ENCODE data around the gene OOEP. TPM values are rescaled to one million over a fixed set of nuclear protein-coding genes. Genes with fewer than 3 reads are reported as not detected.

The OOEP gene
- total and polyA plus RNA-seq, 4 donors: 0.06 to 0.22 TPM; not detected in 2

DNA sequence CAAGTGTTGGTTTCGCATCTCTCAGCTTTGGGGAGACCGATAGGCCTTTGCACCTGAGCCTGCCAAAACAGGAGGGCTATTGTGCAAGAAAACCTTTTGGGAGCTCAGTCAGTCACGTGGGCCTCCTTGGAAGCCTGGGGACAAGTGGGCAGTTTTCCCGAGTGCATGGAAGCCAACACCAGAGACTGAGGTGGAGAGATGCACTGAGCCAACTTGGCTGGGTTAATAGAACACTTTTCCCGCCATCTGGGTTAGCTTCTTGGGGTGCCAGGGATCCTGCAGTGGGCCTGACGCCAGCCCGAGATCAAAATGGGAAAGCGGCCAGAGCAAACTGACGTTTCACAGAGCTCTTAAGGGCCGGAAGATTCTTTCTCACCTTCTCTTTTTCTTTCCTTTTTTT, 2.8 kb upstream of the OOEP start:
- H3K9ac ChIP-seq (ENCODE audit: low read depth in 1 of 2, low read length in 2 of 2): no peak overlapping the region
- no peaks in the 10 kb centered on the region for H3K4me1 ChIP-seq (ENCODE audit: control insufficient read depth in 4 of 4, insufficient read depth in 4 of 4, low read length in 3 of 4)
- WGBS: 84% methylated on average over 10 of the region's 10 CpGs
- TF ChIP-seq CTCF (IDR thresholded peaks at IDR 0.05; ENCODE audit: low read depth, low read length, missing input control) (no peak), HNF4A (conservative IDR thresholded peaks at IDR 0.05) (no peak), RXRA (IDR thresholded peaks at IDR 0.05) (no peak), RAD21 (IDR thresholded peaks at IDR 0.05) (no peak), TAF1 (conservative IDR thresholded peaks at IDR 0.05) (no peak), MAX (IDR thresholded peaks at IDR 0.05) (no peak), NR2F2 (IDR thresholded peaks at IDR 0.05) (no peak), SP1 (IDR thresholded peaks at IDR 0.05) (no peak), HNF4G (IDR thresholded peaks at IDR 0.05) (no peak)
- TF ChIP-seq, protein P1, sequence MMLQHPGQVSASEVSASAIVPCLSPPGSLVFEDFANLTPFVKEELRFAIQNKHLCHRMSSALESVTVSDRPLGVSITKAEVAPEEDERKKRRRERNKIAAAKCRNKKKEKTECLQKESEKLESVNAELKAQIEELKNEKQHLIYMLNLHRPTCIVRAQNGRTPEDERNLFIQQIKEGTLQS (IDR thresholded peaks at IDR 0.05): no peak
- TF ChIP-seq, protein P2, sequence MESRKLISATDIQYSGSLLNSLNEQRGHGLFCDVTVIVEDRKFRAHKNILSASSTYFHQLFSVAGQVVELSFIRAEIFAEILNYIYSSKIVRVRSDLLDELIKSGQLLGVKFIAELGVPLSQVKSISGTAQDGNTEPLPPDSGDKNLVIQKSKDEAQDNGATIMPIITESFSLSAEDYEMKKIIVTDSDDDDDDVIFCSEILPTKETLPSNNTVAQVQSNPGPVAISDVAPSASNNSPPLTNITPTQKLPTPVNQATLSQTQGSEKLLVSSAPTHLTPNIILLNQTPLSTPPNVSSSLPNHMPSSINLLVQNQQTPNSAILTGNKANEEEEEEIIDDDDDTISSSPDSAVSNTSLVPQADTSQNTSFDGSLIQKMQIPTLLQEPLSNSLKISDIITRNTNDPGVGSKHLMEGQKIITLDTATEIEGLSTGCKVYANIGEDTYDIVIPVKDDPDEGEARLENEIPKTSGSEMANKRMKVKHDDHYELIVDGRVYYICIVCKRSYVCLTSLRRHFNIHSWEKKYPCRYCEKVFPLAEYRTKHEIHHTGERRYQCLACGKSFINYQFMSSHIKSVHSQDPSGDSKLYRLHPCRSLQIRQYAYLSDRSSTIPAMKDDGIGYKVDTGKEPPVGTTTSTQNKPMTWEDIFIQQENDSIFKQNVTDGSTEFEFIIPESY (IDR thresholded peaks at IDR 0.05): no peak
- no peaks in the 10 kb centered on the region for H3K27me3 ChIP-seq (ENCODE audit: control insufficient read depth in 4 of 4, insufficient read depth in 4 of 4, low read length in 3 of 4)
- H3K9me3 ChIP-seq (ENCODE audit: control insufficient read depth in 4 of 4, low read length in 3 of 4): peaks cover 0 to 7% (median 3%) of the 10 kb centered on the region in 4 donors
- DNase-seq (ENCODE audit: low spot score): no peak
- H3K27ac ChIP-seq (ENCODE audit: low read depth in 1 of 2, low read length in 2 of 2): no peak overlapping the region
- no peaks in the 10 kb centered on the region for H3K36me3 ChIP-seq (ENCODE audit: control insufficient read depth in 4 of 4, insufficient read depth in 3 of 4, low read depth in 1 of 4, low read length in 3 of 4)
- H3K4me3 ChIP-seq (ENCODE audit: low read depth in 1 of 3, low read length in 3 of 3): no peak overlapping the region

- WGBS: 96% methylated on average over 4 of the region's 4 CpGs
- H3K36me3 ChIP-seq (ENCODE audit: control insufficient read depth in 4 of 4, insufficient read depth in 3 of 4, low read depth in 1 of 4, low read length in 3 of 4): no peaks in the 10 kb centered on the region
- TF ChIP-seq TAF1 (conservative IDR thresholded peaks at IDR 0.05) (no peak), CTCF (IDR thresholded peaks at IDR 0.05; ENCODE audit: low read depth, low read length, missing input control) (no peak), FOXA2 (IDR thresholded peaks at IDR 0.05) (no peak), HNF4G (IDR thresholded peaks at IDR 0.05) (no peak), MAX (IDR thresholded peaks at IDR 0.05) (no peak), SP1 (IDR thresholded peaks at IDR 0.05) (no peak), HNF4A (conservative IDR thresholded peaks at IDR 0.05) (no peak), FOXA1 (IDR thresholded peaks at IDR 0.05) (no peak), NR2F2 (IDR thresholded peaks at IDR 0.05) (no peak), RXRA (IDR thresholded peaks at IDR 0.05) (no peak), YY1 (IDR thresholded peaks at IDR 0.05) (no peak), EGR1 (IDR thresholded peaks at IDR 0.05; ENCODE audit: low read depth in 2 of 2) (no peak), RAD21 (IDR thresholded peaks at IDR 0.05) (no peak), JUND (IDR thresholded peaks at IDR 0.05) (no peak), GABPA (IDR thresholded peaks at IDR 0.05 in 1 of 2, conservative IDR thresholded peaks at IDR 0.05 in 1 of 2) (no peak)
- TF ChIP-seq, protein P2 (IDR thresholded peaks at IDR 0.05): no peak
- TF ChIP-seq, protein P3, sequence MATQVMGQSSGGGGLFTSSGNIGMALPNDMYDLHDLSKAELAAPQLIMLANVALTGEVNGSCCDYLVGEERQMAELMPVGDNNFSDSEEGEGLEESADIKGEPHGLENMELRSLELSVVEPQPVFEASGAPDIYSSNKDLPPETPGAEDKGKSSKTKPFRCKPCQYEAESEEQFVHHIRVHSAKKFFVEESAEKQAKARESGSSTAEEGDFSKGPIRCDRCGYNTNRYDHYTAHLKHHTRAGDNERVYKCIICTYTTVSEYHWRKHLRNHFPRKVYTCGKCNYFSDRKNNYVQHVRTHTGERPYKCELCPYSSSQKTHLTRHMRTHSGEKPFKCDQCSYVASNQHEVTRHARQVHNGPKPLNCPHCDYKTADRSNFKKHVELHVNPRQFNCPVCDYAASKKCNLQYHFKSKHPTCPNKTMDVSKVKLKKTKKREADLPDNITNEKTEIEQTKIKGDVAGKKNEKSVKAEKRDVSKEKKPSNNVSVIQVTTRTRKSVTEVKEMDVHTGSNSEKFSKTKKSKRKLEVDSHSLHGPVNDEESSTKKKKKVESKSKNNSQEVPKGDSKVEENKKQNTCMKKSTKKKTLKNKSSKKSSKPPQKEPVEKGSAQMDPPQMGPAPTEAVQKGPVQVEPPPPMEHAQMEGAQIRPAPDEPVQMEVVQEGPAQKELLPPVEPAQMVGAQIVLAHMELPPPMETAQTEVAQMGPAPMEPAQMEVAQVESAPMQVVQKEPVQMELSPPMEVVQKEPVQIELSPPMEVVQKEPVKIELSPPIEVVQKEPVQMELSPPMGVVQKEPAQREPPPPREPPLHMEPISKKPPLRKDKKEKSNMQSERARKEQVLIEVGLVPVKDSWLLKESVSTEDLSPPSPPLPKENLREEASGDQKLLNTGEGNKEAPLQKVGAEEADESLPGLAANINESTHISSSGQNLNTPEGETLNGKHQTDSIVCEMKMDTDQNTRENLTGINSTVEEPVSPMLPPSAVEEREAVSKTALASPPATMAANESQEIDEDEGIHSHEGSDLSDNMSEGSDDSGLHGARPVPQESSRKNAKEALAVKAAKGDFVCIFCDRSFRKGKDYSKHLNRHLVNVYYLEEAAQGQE (IDR thresholded peaks at IDR 0.05): no peak
- TF ChIP-seq, protein P1 (IDR thresholded peaks at IDR 0.05): no peak
- DNase-seq (ENCODE audit: low spot score): no peak
- H3K27me3 ChIP-seq (ENCODE audit: control insufficient read depth in 4 of 4, insufficient read depth in 4 of 4, low read length in 3 of 4): no peaks in the 10 kb centered on the region
- no peaks in the 10 kb centered on the region for H3K4me1 ChIP-seq (ENCODE audit: control insufficient read depth in 4 of 4, insufficient read depth in 4 of 4, low read length in 3 of 4)
- H3K9ac ChIP-seq (ENCODE audit: low read depth in 1 of 2, low read length in 2 of 2): no peak overlapping the region
- H3K9me3 ChIP-seq (ENCODE audit: control insufficient read depth in 4 of 4, low read length in 3 of 4): peaks cover 0 to 7% (median 3%) of the 10 kb centered on the region in 4 donors
- no peak overlapping the region for H3K4me3 ChIP-seq (ENCODE audit: low read depth in 1 of 3, low read length in 3 of 3)
- no peak overlapping the region for H3K27ac ChIP-seq (ENCODE audit: low read depth in 1 of 2, low read length in 2 of 2)
Measured at GRCh38 chr6:73371984-73372383, 2.3 kb upstream of the OOEP start.

All from liver (tissue), 9 donors.